HepG2 (cell line): ENCODE data around the gene ZNF804B.

ENCODE experiments used
- CEBPB ChIP-seq: IDR thresholded peaks from 2 replicates; pipeline ENCODE4 v1.6.1; 2011; ENCODE audit warnings: low read depth, low read length, improper control_type of control experiment, borderline replicate concordance
- FOXK1 ChIP-seq: sonication (generic); formaldehyde crosslinking; IDR thresholded peaks from 2 replicates; pipeline ENCODE4 v1.4.0; 2020; ENCODE audit warnings: low read depth, missing genetic modification reagents, borderline replicate concordance
- HDAC6 ChIP-seq: fragments of 200-600 bp; sonication (generic); IDR thresholded peaks from 2 replicates; pipeline ENCODE4 v1.7.0; 2017; ENCODE audit warnings: mild to moderate bottlenecking, antibody characterized with exemption, low read length, low read depth
- HMG20A ChIP-seq: IDR thresholded peaks from 2 replicates; pipeline ENCODE4 v1.6.1; 2016; ENCODE audit warnings: borderline replicate concordance
- NFATC3 ChIP-seq: sonication (generic); formaldehyde crosslinking; IDR thresholded peaks from 2 replicates; pipeline ENCODE4 v1.5.1; 2020; ENCODE audit warnings: mild to moderate bottlenecking, missing genetic modification reagents
- POLR2AphosphoS2 ChIP-seq: IDR thresholded peaks from 2 replicates; pipeline ENCODE4 v1.6.1; 2011; ENCODE audit warnings: low read depth, low read length, improper control_type of control experiment
- TBP ChIP-seq: sonication (generic); formaldehyde crosslinking; IDR thresholded peaks from 2 replicates; pipeline ENCODE4 v1.5.0; 2020; ENCODE audit warnings: missing genetic modification reagents
- ZNF18 ChIP-seq: sonication (generic); formaldehyde crosslinking; IDR thresholded peaks from 2 replicates; pipeline ENCODE4 v1.8.0; 2022; ENCODE audit warnings: mild to moderate bottlenecking, missing genetic modification reagents; ENCODE audit not compliant: insufficient replicate concordance
- ZNF788 ChIP-seq: sonication (generic); formaldehyde crosslinking; IDR thresholded peaks from 2 replicates; pipeline ENCODE4 v1.5.0; 2020; ENCODE audit warnings: mild to moderate bottlenecking, missing genetic modification reagents, borderline replicate concordance

GRCh38 chr7:88928276-88928675 lies 168.8 kb downstream of the ZNF804B start:
- TF ChIP-seq CEBPB (no peak), POLR2AphosphoS2 (no peak), ZNF788 (CRISPR knock-in tag) (no peak), NFATC3 (CRISPR knock-in tag) (no peak), FOXK1 (CRISPR knock-in tag) (no peak), HDAC6 (no peak), TBP (CRISPR knock-in tag) (no peak), HMG20A (CRISPR knock-in tag) (no peak), ZNF18 (no peak)
